ENCODE measurements around the gene DYNLRB2. TPM values are rescaled to one million over a fixed set of nuclear protein-coding genes. Genes with fewer than 3 reads are reported as not detected.
A peak's percentile ranks its signal among the peaks of the same experiment; 100 is the strongest.

Gene DYNLRB2
- total RNA-seq, 2 experiments from 2014 or later: not detected

- TF ChIP-seq CTCF (IDR thresholded peaks at IDR 0.05): no peak
- Mint-ChIP-seq H3K4me1 (ENCODE audit: low read depth) (peaks cover 24% of the 10 kb centered on the region), H3K4me3 (no peak overlapping the region), H3K9me3 (no peaks in the 10 kb centered on the region), H3K36me3 (ENCODE audit: low read depth) (no peaks in the 10 kb centered on the region), H3K27me3 (peaks cover 10% of the 10 kb centered on the region), H3K27ac (no peak overlapping the region)
- ChIA-PET CTCF (interaction anchor here (2.0 kb wide), 1 partner anchor 9 kb away, joined by 13 read pairs; no protein-coding TSS in a partner anchor), POLR2A (no interaction called here)
- DNase-seq (no peak), ATAC-seq (peak; percentile 64)
- intact Hi-C loops (cut with micrococcal nuclease): no loop called here
Measured at GRCh38 chr16:80517846-80518245, 22.9 kb upstream of the DYNLRB2 start.

GRCh38 chr16:80518436-80518835 is 22.4 kb upstream of the DYNLRB2 start:
- CTCF ChIA-PET: interaction anchor here (1.4 to 2.0 kb wide), 2 partner anchors 8 to 307 kb away, joined by 4 to 13 read pairs; no protein-coding TSS in a partner anchor
- H3K4me1 Mint-ChIP-seq (ENCODE audit: low read depth): peaks cover 24% of the 10 kb centered on the region

GRCh38 chr16:80519189-80519588 is 21.6 kb upstream of the DYNLRB2 start:
- intact Hi-C loops (cut with micrococcal nuclease): no loop called here
- ChIA-PET POLR2A (no interaction called here), CTCF (interaction anchor here (1.4 to 2.0 kb wide), 2 partner anchors 7 to 306 kb away, joined by 4 to 13 read pairs; no protein-coding TSS in a partner anchor)
- TF ChIP-seq CTCF (IDR thresholded peaks at IDR 0.05): no peak
- peaks cover 24% of the 10 kb centered on the region for H3K4me1 Mint-ChIP-seq (ENCODE audit: low read depth)
- no peaks in the 10 kb centered on the region for H3K36me3 Mint-ChIP-seq (ENCODE audit: low read depth)
- no peaks in the 10 kb centered on the region for H3K9me3 Mint-ChIP-seq
- peaks cover 7% of the 10 kb centered on the region for H3K27me3 Mint-ChIP-seq
- ATAC-seq (no peak), DNase-seq (no peak)
- no peak overlapping the region for H3K27ac Mint-ChIP-seq
- H3K4me3 Mint-ChIP-seq: peak overlapping the region; percentile 25

More at GRCh38 chr16:80518436-80518835, 22.4 kb upstream of the DYNLRB2 start:
- peak; percentile 85 for ATAC-seq
- POLR2A ChIA-PET: no interaction called here
- no peaks in the 10 kb centered on the region for H3K9me3 Mint-ChIP-seq
- no peak overlapping the region for H3K4me3 Mint-ChIP-seq
- peak overlapping the region; percentile 19 for H3K27ac Mint-ChIP-seq
- H3K36me3 Mint-ChIP-seq (ENCODE audit: low read depth): no peaks in the 10 kb centered on the region
- DNase-seq: peak; percentile 56
- H3K27me3 Mint-ChIP-seq: peaks cover 9% of the 10 kb centered on the region
- intact Hi-C loops (cut with micrococcal nuclease): no loop called here
- TF ChIP-seq CTCF (IDR thresholded peaks at IDR 0.05): no peak

- intact Hi-C loops (cut with micrococcal nuclease): no loop called here
- DNase-seq (no peak), ATAC-seq (no peak)
- H3K36me3 Mint-ChIP-seq (ENCODE audit: low read depth): no peaks in the 10 kb centered on the region
- H3K9me3 Mint-ChIP-seq: no peaks in the 10 kb centered on the region
- CTCF ChIA-PET: interaction anchor here (1.1 to 3.9 kb wide), 18 partner anchors 7 to 327 kb away, joined by 3 to 72 read pairs (median 10); no protein-coding TSS in a partner anchor
- POLR2A ChIA-PET: no interaction called here
- TF ChIP-seq CTCF (IDR thresholded peaks at IDR 0.05): no peak
- peaks cover 2% of the 10 kb centered on the region for H3K4me1 Mint-ChIP-seq (ENCODE audit: low read depth)
- no peak overlapping the region for H3K4me3 Mint-ChIP-seq
- H3K27me3 Mint-ChIP-seq: no peaks in the 10 kb centered on the region
- no peak overlapping the region for H3K27ac Mint-ChIP-seq
Measured at GRCh38 chr16:80525420-80525819, 15.4 kb upstream of the DYNLRB2 start.

GRCh38 chr16:80526418-80527061 is 14.3 kb upstream of the DYNLRB2 start:
- ATAC-seq (peak; percentile 76), DNase-seq (peak; percentile 70)
- ChIA-PET CTCF (interaction anchor here (0.7 to 3.9 kb wide), 75 partner anchors 9 to 1821 kb away, joined by 3 to 72 read pairs (median 4); no protein-coding TSS in a partner anchor), POLR2A (no interaction called here)
- H3K9me3 Mint-ChIP-seq: no peaks in the 10 kb centered on the region
- H3K36me3 Mint-ChIP-seq (ENCODE audit: low read depth): no peaks in the 10 kb centered on the region
- intact Hi-C loops (cut with micrococcal nuclease): loop anchor here (1.0 kb wide), 1 partner anchor 298 kb away; no protein-coding TSS in a partner anchor
- H3K4me3 Mint-ChIP-seq: no peak overlapping the region
- peaks cover 2% of the 10 kb centered on the region for H3K4me1 Mint-ChIP-seq (ENCODE audit: low read depth)
- peak; percentile 72 for TF ChIP-seq CTCF (IDR thresholded peaks at IDR 0.05)
- H3K27ac Mint-ChIP-seq: no peak overlapping the region
- H3K27me3 Mint-ChIP-seq: no peaks in the 10 kb centered on the region

Data from activated CD8-positive, alpha-beta T cell treated with anti-CD3 and anti-CD28 coated beads for 36 hours (primary cell).